Colonic mucosa (tissue), 4 donors: ENCODE measurements around the gene FBXL2. TPM values are rescaled to one million over a fixed set of nuclear protein-coding genes. Genes with fewer than 3 reads are reported as not detected.

Source experiments
- DNase-seq: peaks from one replicate; pipeline ENCODE4 v3.0.0-alpha.2; 2020
- H3K27ac ChIP-seq: fragments of 200-600 bp; one replicate; pipeline ENCODE4 v1.8.0; 2021
- H3K27me3 ChIP-seq: fragments of 200-600 bp; one replicate; pipeline ENCODE4 v1.8.0; 2021
- H3K36me3 ChIP-seq: fragments of 200-600 bp; one replicate; pipeline ENCODE4 v1.8.0; 2021
- H3K4me1 ChIP-seq: fragments of 200-600 bp; one replicate; pipeline ENCODE4 v1.8.0; 2021; ENCODE audit warnings: mild to moderate bottlenecking
- H3K4me3 ChIP-seq: fragments of 200-600 bp; one replicate; pipeline ENCODE4 v1.8.0; 2021
- H3K9ac ChIP-seq, 2 donors: one replicate each; pipeline ENCODE4 v1.7.0; 2013; ENCODE audit warnings: control low read depth in 2 of 2, low read depth in 2 of 2, low read length in 2 of 2
- H3K9me3 ChIP-seq: fragments of 200-600 bp; one replicate; pipeline ENCODE4 v1.8.0; 2021
- CTCF ChIP-seq: fragments of 200-600 bp; IDR thresholded peaks from one replicate; pipeline ENCODE4 v1.8.0; 2022; ENCODE audit warnings: antibody characterized with exemption, mild to moderate bottlenecking
- intact Hi-C: fragments of 100-400 bp; cut with DNase I; formaldehyde crosslinking; loops from one replicate; pipeline ENCODE4 v1.14.1; 2022
- total RNA-seq, 2 donors: library from RNA; stranded (reverse); fragmentation: NEBNext Ultra II Directional in 1 of 2; extraction: Animal tissue kit (Norgen Biotek cat#: 25700) in 1 of 2; gene quantifications; one replicate each; pipeline ENCODE4 v1.2.1, GENCODE V29; 2021
- donor health status: healthy.
- donor health status: DM: no; HTN: no; CAD: no.
- donor health status: DM: no; HTN: no; CAD: no.

The FBXL2 gene
- total RNA-seq, 2 donors from 2014 or later = 0.69 to 1.1 TPM

DNA sequence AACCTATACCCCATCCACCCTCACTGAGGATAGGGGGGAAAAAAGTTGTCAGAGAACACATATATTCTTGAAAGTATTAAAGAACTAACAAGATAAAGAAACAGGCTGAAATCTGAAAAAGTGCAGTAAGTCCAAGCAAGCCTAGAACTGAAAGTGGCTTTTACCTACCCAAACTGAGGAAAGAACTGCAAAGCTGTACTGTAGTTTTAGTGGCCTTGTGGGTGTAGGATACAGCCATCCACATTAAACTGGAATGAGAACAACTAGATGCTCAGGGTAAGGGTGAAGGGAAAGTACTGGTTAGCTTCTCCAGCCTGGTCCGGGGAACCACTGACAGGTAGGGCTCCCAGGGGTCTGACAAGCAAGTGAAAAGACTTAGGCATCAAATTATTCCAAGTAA lies 152.8 kb downstream of the FBXL2 start:
- no peak for DNase-seq
- Histone ChIP-seq H3K9ac (no peak overlapping the region), H3K9me3 (no peaks in the 10 kb centered on the region), H3K4me1 (no peaks in the 10 kb centered on the region), H3K4me3 (no peak overlapping the region), H3K27ac (no peak overlapping the region), H3K27me3 (no peaks in the 10 kb centered on the region), H3K36me3 (no peaks in the 10 kb centered on the region)
- intact Hi-C loops = no loop called here
- TF ChIP-seq CTCF = no peak

DNA sequence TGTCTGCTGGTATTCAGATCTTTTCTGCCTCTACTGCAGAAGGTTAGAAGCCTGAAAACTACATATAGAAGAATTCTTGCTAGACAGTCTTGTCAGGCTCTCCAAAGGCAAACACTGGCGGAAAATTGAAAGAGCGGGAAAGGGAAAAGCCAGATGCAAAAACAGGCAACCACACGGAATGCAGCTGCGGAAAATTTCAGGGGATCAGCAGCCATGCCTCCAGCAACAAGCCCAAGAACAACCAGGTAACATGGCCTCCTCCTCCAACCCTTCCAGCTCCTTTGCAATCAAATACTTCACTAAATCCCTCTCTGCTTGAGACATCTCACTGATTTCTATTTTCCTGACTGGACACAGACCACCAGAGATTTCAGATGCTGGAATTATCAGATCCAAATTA lies 153.3 kb downstream of the FBXL2 start:
- intact Hi-C loops = no loop called here
- Histone ChIP-seq H3K36me3 (no peaks in the 10 kb centered on the region), H3K4me3 (no peak overlapping the region), H3K9me3 (no peaks in the 10 kb centered on the region), H3K4me1 (no peaks in the 10 kb centered on the region), H3K27me3 (no peaks in the 10 kb centered on the region), H3K9ac (no peak overlapping the region), H3K27ac (no peak overlapping the region)
- no peak for TF ChIP-seq CTCF
- DNase-seq = no peak

DNA sequence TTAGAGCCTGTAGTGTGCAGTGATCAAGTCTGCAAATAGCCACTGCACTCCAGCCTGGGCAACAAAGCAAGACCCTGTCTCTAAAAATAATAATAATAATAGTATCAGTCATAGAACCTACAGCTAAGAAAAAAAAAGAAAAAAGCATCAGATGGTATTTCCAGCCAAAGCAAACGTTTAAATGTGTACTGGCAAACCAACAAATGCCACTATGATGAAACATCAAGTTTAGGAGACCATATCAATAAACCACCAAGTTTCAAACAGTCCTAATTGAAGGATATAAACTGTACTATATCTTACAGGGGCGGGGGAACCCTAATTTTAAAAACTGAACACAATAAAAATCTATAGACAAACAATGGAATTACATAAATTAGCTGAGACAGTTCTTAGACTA lies 156.6 kb downstream of the FBXL2 start:
- Histone ChIP-seq H3K27me3 (no peaks in the 10 kb centered on the region), H3K36me3 (no peaks in the 10 kb centered on the region), H3K4me1 (peaks cover 3% of the 10 kb centered on the region), H3K4me3 (no peak overlapping the region), H3K9me3 (no peaks in the 10 kb centered on the region), H3K27ac (no peak overlapping the region), H3K9ac (no peak overlapping the region)
- intact Hi-C loops = no loop called here
- no peak for TF ChIP-seq CTCF
- DNase-seq = no peak

Other genes starting within 250 kb of the FBXL2 start
- gene GLB1, start 180.3 kb upstream of the FBXL2 start, total RNA-seq = 10 to 100 TPM; 75.0 to 93.8 TPM
- 10 to 100 TPM; 10.9 to 14.6 TPM for gene TMPPE, start 180.3 kb upstream of the FBXL2 start, total RNA-seq
- gene CRTAP, start 163.4 kb upstream of the FBXL2 start, total RNA-seq = 100 to 1,000 TPM in 1 of 2 donors, 10 to 100 TPM in 1; 92.7 to 101 TPM
- under 1 TPM; 0.17 to 0.35 TPM for gene SUSD5, start 58.6 kb upstream of the FBXL2 start, total RNA-seq
- gene UBP1, start 163.0 kb downstream of the FBXL2 start, total RNA-seq = 10 to 100 TPM; 68.2 to 71.4 TPM